AG08396 (cell line): ENCODE data around the gene ECI2.
A peak's percentile ranks its signal among the peaks of the same experiment; 100 is the strongest.
"Not testable (repeated sequence)": the region's sequence is repeated elsewhere in the genome, so short reads cannot be mapped to it uniquely, and the experiment has no call there.

Experiments used
- DNase-seq: peaks from one replicate; pipeline ENCODE4 v3.0.0; 2012; ENCODE audit warnings: low spot score, mixed read lengths

Gene ECI2

GRCh38 chr6:4101298-4101697 is 34.1 kb downstream of the ECI2 start:
- DNase-seq = no peak

- no peak for DNase-seq
These were observed 34.7 kb downstream of the ECI2 start for GRCh38 chr6:4100655-4101054.

GRCh38 chr6:4093288-4093687 is 42.1 kb downstream of the ECI2 start:
- no peak for DNase-seq

- DNase-seq = no peak
These were observed 43.4 kb downstream of the ECI2 start for GRCh38 chr6:4091941-4092340.

- not testable (repeated sequence) for DNase-seq
These were observed 45.3 kb downstream of the ECI2 start for GRCh38 chr6:4090043-4090442.

- no peak for DNase-seq
These were observed 46.7 kb downstream of the ECI2 start for GRCh38 chr6:4088704-4089103.

GRCh38 chr6:4085332-4085700 is 50.1 kb downstream of the ECI2 start:
- peak; percentile 62 for DNase-seq

- no peak for DNase-seq
These were observed 50.7 kb downstream of the ECI2 start for GRCh38 chr6:4084444-4085331.

GRCh38 chr6:4078691-4079471 is 56.5 kb downstream of the ECI2 start, which contains the start of gene FAM217A:
Gene FAM217A, minus strand, starts transcription at chr6:4079137. Its CDS starts 1,723 bp downstream, at chr6:4077414.
- DNase-seq = no peak

- DNase-seq = no peak
These were observed 60.7 kb downstream of the ECI2 start for GRCh38 chr6:4074478-4075235.

GRCh38 chr6:4071330-4071729 is 64.0 kb downstream of the ECI2 start:
- DNase-seq = no peak

GRCh38 chr6:4069199-4069598 is 66.2 kb downstream of the ECI2 start:
- DNase-seq = no peak

GRCh38 chr6:4067673-4068072 is 67.7 kb downstream of the ECI2 start:
- no peak for DNase-seq

GRCh38 chr6:4066029-4066755 is 69.2 kb downstream of the ECI2 start:
- DNase-seq = no peak
